Right lobe of liver (tissue), 4 donors: Measurements from ENCODE around the gene ZNF467.

ENCODE experiments used
- CTCF ChIP-seq, 4 donors: fragments of 200-600 bp in 3 of 4; fragments of 450-650 bp in 1 of 4; IDR thresholded peaks; one replicate each; pipeline versions ENCODE4 v1.5.1 to v1.8.0; 2016 to 2022; ENCODE audit warnings: antibody characterized with exemption in 4 of 4, mild to moderate bottlenecking in 2 of 4
- POLR2A ChIP-seq: fragments of 450-650 bp; IDR thresholded peaks from one replicate; pipeline ENCODE4 v1.6.1; 2017; ENCODE audit warnings: antibody characterized with exemption, mild to moderate bottlenecking
- donor health status: DM: no; HTN: no; CAD: no.
- donor health status: DM: no; HTN: no; CAD: no.
- donor health status: DM: no; HTN: yes; CAD: no.

- TF ChIP-seq POLR2A (no peak), CTCF (IDR thresholded peaks at IDR 0.05) (no peak)
Measured at GRCh38 chr7:149800169-149800555, 26.8 kb upstream of the ZNF467 start.
